ENCODE results near the gene CAP1.
A peak's percentile ranks its signal among the peaks of the same experiment; 100 is the strongest.

GRCh38 chr1:40078512-40079333 lies 38.2 kb downstream of the CAP1 start:
- TF ChIP-seq MXI1 (IDR thresholded peaks at IDR 0.05; ENCODE audit: low read depth, low read length) (no peak), FOXM1 (IDR thresholded peaks at IDR 0.05; ENCODE audit: low read depth) (no peak), CTCF (IDR thresholded peaks at IDR 0.05) (peak; percentile 79), POLR2AphosphoS5 (IDR thresholded peaks at IDR 0.05; ENCODE audit: low read depth, low read length) (no peak), REST (IDR thresholded peaks at IDR 0.05; ENCODE audit: low read depth, low read length) (no peak)

Measured in SK-N-SH (cell line).